Activated B cell treated with CpG ODN at 0.5 μM for 24 hours (primary cell): ENCODE data around the gene PKD2. TPM values are rescaled to one million over a fixed set of nuclear protein-coding genes. Genes with fewer than 3 reads are reported as not detected.

Source experiments
- ATAC-seq: fragments of 200-7000 bp; cut with Tn5 transposase; one replicate; pipeline ENCODE4 v1.10.0; 2021; ENCODE audit warnings: low read depth, mild to moderate bottlenecking, moderate library complexity
- CTCF ChIA-PET: fragments of 350-600 bp; sonication (Branson Sonifier 250); formaldehyde crosslinking; loops from one replicate; lab custom pipeline; 2021; ENCODE audit warnings: antibody characterized with exemption; lab: Charles Lee
- POLR2A ChIA-PET: fragments of 350-600 bp; sonication (Branson Sonifier 250); formaldehyde crosslinking; loops from one replicate; lab custom pipeline; 2021; ENCODE audit warnings: antibody characterized with exemption; lab: Charles Lee
- DNase-seq: peaks from one replicate; pipeline ENCODE4 v3.0.0; 2022
- H3K27ac Mint-ChIP-seq: one replicate; pipeline ENCODE4 v1.8.0; 2020; ENCODE audit warnings: mixed read lengths
- H3K27me3 Mint-ChIP-seq: one replicate; pipeline ENCODE4 v1.8.0; 2021; ENCODE audit warnings: mixed read lengths
- H3K36me3 Mint-ChIP-seq: one replicate; pipeline ENCODE4 v1.8.0; 2021; ENCODE audit warnings: low read depth, mixed read lengths
- H3K4me1 Mint-ChIP-seq: one replicate; pipeline ENCODE4 v1.8.0; 2021; ENCODE audit warnings: mixed read lengths
- H3K4me3 Mint-ChIP-seq: one replicate; pipeline ENCODE4 v1.8.0; 2020; ENCODE audit warnings: mild to moderate bottlenecking, mixed read lengths
- H3K9me3 Mint-ChIP-seq: one replicate; pipeline ENCODE4 v1.8.0; 2020; ENCODE audit warnings: mixed read lengths
- intact Hi-C: fragments of 100-400 bp; cut with micrococcal nuclease; formaldehyde crosslinking; loops from one replicate; pipeline ENCODE4 v1.15.1; 2024
- total RNA-seq: library from RNA; stranded (reverse); gene quantifications from 2 replicates; pipeline ENCODE4 v1.2.3, GENCODE V29; 2022
- TF ChIP-seq, protein P1 (sequence below): fragments of 200-600 bp; IDR thresholded peaks from one replicate; pipeline ENCODE4 v1.8.0; 2022; ENCODE audit warnings: antibody characterized with exemption, mild to moderate bottlenecking

PKD2 gene
- total RNA-seq, 1 donor from 2014 or later: 6.2 TPM

GRCh38 chr4:87975466-87975865 lies 32.0 kb upstream of the PKD2 start, which contains the start of gene SPP1:
SPP1 (plus strand) TSS chr4:87975714; CDS start chr4:87976896, 1,182 bp downstream.
- Mint-ChIP-seq H3K27me3 (peaks cover 11% of the 10 kb centered on the region), H3K27ac (no peak within 1 kb of the TSS), H3K36me3 (no peaks in the 10 kb centered on the region), H3K4me1 (peaks cover 9% of the 10 kb centered on the region), H3K4me3 (peak within 1 kb of the TSS; percentile 5), H3K9me3 (no peaks in the 10 kb centered on the region)
- ATAC-seq (peak; percentile 42), DNase-seq (no peak)
- ChIA-PET POLR2A (no interaction called here), CTCF (interaction anchor here (1.3 to 2.1 kb wide), 3 partner anchors 123 to 236 kb away, joined by 3 to 9 read pairs (median 7); no protein-coding TSS in a partner anchor)
- TF ChIP-seq, protein P1, sequence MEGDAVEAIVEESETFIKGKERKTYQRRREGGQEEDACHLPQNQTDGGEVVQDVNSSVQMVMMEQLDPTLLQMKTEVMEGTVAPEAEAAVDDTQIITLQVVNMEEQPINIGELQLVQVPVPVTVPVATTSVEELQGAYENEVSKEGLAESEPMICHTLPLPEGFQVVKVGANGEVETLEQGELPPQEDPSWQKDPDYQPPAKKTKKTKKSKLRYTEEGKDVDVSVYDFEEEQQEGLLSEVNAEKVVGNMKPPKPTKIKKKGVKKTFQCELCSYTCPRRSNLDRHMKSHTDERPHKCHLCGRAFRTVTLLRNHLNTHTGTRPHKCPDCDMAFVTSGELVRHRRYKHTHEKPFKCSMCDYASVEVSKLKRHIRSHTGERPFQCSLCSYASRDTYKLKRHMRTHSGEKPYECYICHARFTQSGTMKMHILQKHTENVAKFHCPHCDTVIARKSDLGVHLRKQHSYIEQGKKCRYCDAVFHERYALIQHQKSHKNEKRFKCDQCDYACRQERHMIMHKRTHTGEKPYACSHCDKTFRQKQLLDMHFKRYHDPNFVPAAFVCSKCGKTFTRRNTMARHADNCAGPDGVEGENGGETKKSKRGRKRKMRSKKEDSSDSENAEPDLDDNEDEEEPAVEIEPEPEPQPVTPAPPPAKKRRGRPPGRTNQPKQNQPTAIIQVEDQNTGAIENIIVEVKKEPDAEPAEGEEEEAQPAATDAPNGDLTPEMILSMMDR: no peak
- intact Hi-C loops: no loop called here

- ChIA-PET POLR2A (no interaction called here), CTCF (no interaction called here)
- intact Hi-C loops: no loop called here
- H3K36me3 Mint-ChIP-seq: no peaks in the 10 kb centered on the region
- H3K4me3 Mint-ChIP-seq: no peak overlapping the region
- H3K27me3 Mint-ChIP-seq: peaks cover 13% of the 10 kb centered on the region
- ATAC-seq: no peak
- no peak for DNase-seq
- TF ChIP-seq, protein P1: no peak
- H3K27ac Mint-ChIP-seq: no peak overlapping the region
- no peaks in the 10 kb centered on the region for H3K9me3 Mint-ChIP-seq
- H3K4me1 Mint-ChIP-seq: peaks cover 9% of the 10 kb centered on the region
These were observed 29.7 kb upstream of the PKD2 start for GRCh38 chr4:87977521-87978278.

- Mint-ChIP-seq H3K4me1 (peaks cover 7% of the 10 kb centered on the region), H3K36me3 (no peaks in the 10 kb centered on the region), H3K4me3 (no peak overlapping the region), H3K27ac (no peak overlapping the region), H3K9me3 (no peaks in the 10 kb centered on the region), H3K27me3 (peaks cover 11% of the 10 kb centered on the region)
- CTCF ChIA-PET: no interaction called here
- no peak for DNase-seq
- intact Hi-C loops: no loop called here
- no peak for ATAC-seq
- TF ChIP-seq, protein P1: no peak
- POLR2A ChIA-PET: no interaction called here
These were observed 28.8 kb upstream of the PKD2 start for GRCh38 chr4:87978681-87979080.

- no peak overlapping the region for H3K4me3 Mint-ChIP-seq
- no peaks in the 10 kb centered on the region for H3K9me3 Mint-ChIP-seq
- ChIA-PET POLR2A (no interaction called here), CTCF (no interaction called here)
- TF ChIP-seq, protein P1: no peak
- DNase-seq (no peak), ATAC-seq (no peak)
- intact Hi-C loops: no loop called here
- no peaks in the 10 kb centered on the region for H3K36me3 Mint-ChIP-seq
- peaks cover 7% of the 10 kb centered on the region for H3K4me1 Mint-ChIP-seq
- H3K27me3 Mint-ChIP-seq: peaks cover 11% of the 10 kb centered on the region
- no peak overlapping the region for H3K27ac Mint-ChIP-seq
These were observed 27.6 kb upstream of the PKD2 start for GRCh38 chr4:87979810-87980209.

DNA sequence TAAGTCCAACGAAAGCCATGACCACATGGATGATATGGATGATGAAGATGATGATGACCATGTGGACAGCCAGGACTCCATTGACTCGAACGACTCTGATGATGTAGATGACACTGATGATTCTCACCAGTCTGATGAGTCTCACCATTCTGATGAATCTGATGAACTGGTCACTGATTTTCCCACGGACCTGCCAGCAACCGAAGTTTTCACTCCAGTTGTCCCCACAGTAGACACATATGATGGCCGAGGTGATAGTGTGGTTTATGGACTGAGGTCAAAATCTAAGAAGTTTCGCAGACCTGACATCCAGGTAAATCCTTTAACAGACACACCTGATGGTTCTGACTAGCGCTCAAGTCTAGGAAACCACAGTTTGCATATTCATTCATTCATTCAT lies 25.9 kb upstream of the PKD2 start:
- Mint-ChIP-seq H3K4me3 (no peak overlapping the region), H3K4me1 (no peaks in the 10 kb centered on the region), H3K27ac (no peak overlapping the region), H3K9me3 (no peaks in the 10 kb centered on the region), H3K36me3 (no peaks in the 10 kb centered on the region), H3K27me3 (peaks cover 9% of the 10 kb centered on the region)
- ChIA-PET CTCF (no interaction called here), POLR2A (no interaction called here)
- TF ChIP-seq, protein P1: no peak
- intact Hi-C loops: no loop called here
- no peak for ATAC-seq
- DNase-seq: no peak
